Neural cell (in vitro differentiated cells): ENCODE results near the gene DCDC1. TPM values are rescaled to one million over a fixed set of nuclear protein-coding genes. Genes with fewer than 3 reads are reported as not detected.

Source experiments
- H2AFZ ChIP-seq: fragments of 200-600, 300-800 bp; sonication (generic), shearing (Covaris generic); 2 replicates; pipeline ENCODE4 v1.6.0; 2014; ENCODE audit warnings: low read depth, mild to moderate bottlenecking, antibody characterized with exemption, low read length, moderate library complexity
- H3F3A ChIP-seq: fragments of 200-600 bp; shearing (Covaris generic); 2 replicates; pipeline ENCODE4 v1.6.1; 2016; ENCODE audit warnings: mild to moderate bottlenecking, moderate library complexity, mixed read lengths, antibody characterized with exemption, low read length; ENCODE audit not compliant: insufficient read depth, poor library complexity, severe bottlenecking
- H3K27ac ChIP-seq: fragments of 200-600, 300-800 bp; sonication (generic), shearing (Covaris generic); 2 replicates; pipeline ENCODE4 v1.5.1; 2014; ENCODE audit warnings: mild to moderate bottlenecking, low read length, moderate library complexity
- H3K27me3 ChIP-seq: fragments of 300-800, 200-600 bp; sonication (generic), shearing (Covaris generic); 2 replicates; pipeline ENCODE4 v1.6.0; 2014; ENCODE audit warnings: mild to moderate bottlenecking, low read depth, low read length, moderate library complexity; ENCODE audit not compliant: insufficient read depth
- H3K36me3 ChIP-seq: fragments of 300-800, 200-600 bp; sonication (generic), shearing (Covaris generic); 2 replicates; pipeline ENCODE4 v1.5.1; 2014; ENCODE audit warnings: mild to moderate bottlenecking, antibody characterized with exemption, low read length, moderate library complexity; ENCODE audit not compliant: insufficient read depth
- H3K4me2 ChIP-seq: fragments of 300-800, 200-600 bp; sonication (generic), shearing (Covaris generic); 2 replicates; pipeline ENCODE4 v1.6.0; 2014; ENCODE audit warnings: mild to moderate bottlenecking, low read length
- H3K4me3 ChIP-seq: fragments of 300-800, 200-600 bp; sonication (generic), shearing (Covaris generic); 2 replicates; pipeline ENCODE4 v1.5.1; 2014; ENCODE audit warnings: mild to moderate bottlenecking, low read length, moderate library complexity
- H3K79me2 ChIP-seq: fragments of 200-600 bp; shearing (Covaris generic); replicated peaks from 2 replicates; pipeline ENCODE4 v1.6.0; 2014; ENCODE audit warnings: mild to moderate bottlenecking, low read length, moderate library complexity; ENCODE audit not compliant: insufficient read depth
- H3K9ac ChIP-seq: fragments of 300-800, 200-600 bp; sonication (generic), shearing (Covaris generic); 2 replicates; pipeline ENCODE4 v1.6.1; 2016; ENCODE audit warnings: mild to moderate bottlenecking, low read length, mixed read lengths
- H3K9me2 ChIP-seq: fragments of 200-600 bp; shearing (Covaris generic); 2 replicates; pipeline ENCODE4 v1.6.1; 2016; ENCODE audit warnings: mild to moderate bottlenecking, low read length, mixed read lengths; ENCODE audit not compliant: insufficient read depth
- H3K9me3 ChIP-seq: fragments of 200-600, 300-800 bp; sonication (generic), shearing (Covaris generic); 2 replicates; pipeline ENCODE4 v1.6.1; 2016; ENCODE audit warnings: mild to moderate bottlenecking, mixed run types, low read length, moderate library complexity, mixed read lengths
- H4K20me1 ChIP-seq: fragments of 200-600 bp; shearing (Covaris generic); 2 replicates; pipeline ENCODE4 v1.6.1; 2016; ENCODE audit warnings: mild to moderate bottlenecking, mixed run types; ENCODE audit not compliant: insufficient read depth
- EP300 ChIP-seq: fragments of 450-650 bp; conservative IDR thresholded peaks from 2 replicates; pipeline ENCODE4 v1.6.1; 2014; ENCODE audit warnings: antibody characterized with exemption, mild to moderate bottlenecking, moderate library complexity; ENCODE audit not compliant: poor library complexity, severe bottlenecking
- EZH2 ChIP-seq: fragments of 200-600, 300-800 bp; shearing (Covaris generic), sonication (generic); IDR thresholded peaks from 2 replicates; pipeline ENCODE4 v1.6.1; 2014; ENCODE audit warnings: antibody characterized with exemption, low read length, borderline replicate concordance, mild to moderate bottlenecking; ENCODE audit not compliant: insufficient read depth, poor library complexity, severe bottlenecking
- MXI1 ChIP-seq: fragments of 450-650 bp; conservative IDR thresholded peaks from 2 replicates; pipeline ENCODE4 v1.6.1; 2014; ENCODE audit warnings: antibody characterized with exemption, mild to moderate bottlenecking; ENCODE audit not compliant: poor library complexity, severe bottlenecking
- POLR2AphosphoS5 ChIP-seq: IDR thresholded peaks from 2 replicates; pipeline ENCODE4 v1.6.1; 2012
- RAD21 ChIP-seq: fragments of 450-650 bp; conservative IDR thresholded peaks from 2 replicates; pipeline ENCODE4 v1.6.1; 2014; ENCODE audit warnings: antibody characterized with exemption, mild to moderate bottlenecking, moderate library complexity
- REST ChIP-seq: IDR thresholded peaks from 2 replicates; pipeline ENCODE4 v1.6.1; 2012; ENCODE audit warnings: borderline replicate concordance
- SMC3 ChIP-seq: fragments of 450-650 bp; conservative IDR thresholded peaks from 2 replicates; pipeline ENCODE4 v1.6.1; 2014; ENCODE audit warnings: antibody characterized with exemption, mild to moderate bottlenecking, moderate library complexity; ENCODE audit not compliant: poor library complexity
- TAF1 ChIP-seq: IDR thresholded peaks from 2 replicates; pipeline ENCODE4 v1.6.1; 2012; ENCODE audit warnings: low read depth
- polyA plus RNA-seq: library from polyadenylated mRNA; depleted of rRNA; stranded (reverse); fragments of >200 nt; gene quantifications from 2 replicates; pipeline ENCODE4 v1.2.3, GENCODE V29; 2014
- TF ChIP-seq, protein P1 (sequence below): fragments of 450-650 bp; IDR thresholded peaks from 2 replicates; pipeline ENCODE4 v1.5.1; 2014; ENCODE audit warnings: antibody characterized with exemption, mild to moderate bottlenecking, moderate library complexity; ENCODE audit not compliant: poor library complexity, severe bottlenecking

The DCDC1 gene
- polyA plus RNA-seq, 1 donor from 2014 or later, result 5.0 TPM

- Histone ChIP-seq H3F3A (no peaks in the 10 kb centered on the region), H3K9ac (no peak overlapping the region), H3K27me3 (no peaks in the 10 kb centered on the region), H4K20me1 (no peaks in the 10 kb centered on the region), H3K4me3 (no peak overlapping the region), H3K27ac (no peak overlapping the region), H3K79me2 (no peaks in the 10 kb centered on the region), H2AFZ (no peak overlapping the region), H3K9me2 (no peaks in the 10 kb centered on the region), H3K36me3 (no peaks in the 10 kb centered on the region), H3K4me2 (no peak overlapping the region), H3K9me3 (peaks cover 5% of the 10 kb centered on the region)
- peak; percentile 86 for TF ChIP-seq RAD21
- TF ChIP-seq, protein P1, sequence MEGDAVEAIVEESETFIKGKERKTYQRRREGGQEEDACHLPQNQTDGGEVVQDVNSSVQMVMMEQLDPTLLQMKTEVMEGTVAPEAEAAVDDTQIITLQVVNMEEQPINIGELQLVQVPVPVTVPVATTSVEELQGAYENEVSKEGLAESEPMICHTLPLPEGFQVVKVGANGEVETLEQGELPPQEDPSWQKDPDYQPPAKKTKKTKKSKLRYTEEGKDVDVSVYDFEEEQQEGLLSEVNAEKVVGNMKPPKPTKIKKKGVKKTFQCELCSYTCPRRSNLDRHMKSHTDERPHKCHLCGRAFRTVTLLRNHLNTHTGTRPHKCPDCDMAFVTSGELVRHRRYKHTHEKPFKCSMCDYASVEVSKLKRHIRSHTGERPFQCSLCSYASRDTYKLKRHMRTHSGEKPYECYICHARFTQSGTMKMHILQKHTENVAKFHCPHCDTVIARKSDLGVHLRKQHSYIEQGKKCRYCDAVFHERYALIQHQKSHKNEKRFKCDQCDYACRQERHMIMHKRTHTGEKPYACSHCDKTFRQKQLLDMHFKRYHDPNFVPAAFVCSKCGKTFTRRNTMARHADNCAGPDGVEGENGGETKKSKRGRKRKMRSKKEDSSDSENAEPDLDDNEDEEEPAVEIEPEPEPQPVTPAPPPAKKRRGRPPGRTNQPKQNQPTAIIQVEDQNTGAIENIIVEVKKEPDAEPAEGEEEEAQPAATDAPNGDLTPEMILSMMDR, result peak; percentile 81
- TF ChIP-seq POLR2AphosphoS5, result no peak
- peak; percentile 85 for TF ChIP-seq SMC3
- no peak for TF ChIP-seq EP300
Observed at GRCh38 chr11:31397239-31397834, 27.8 kb upstream of the DCDC1 start.

- H3K9ac ChIP-seq, result no peak overlapping the region
- no peaks in the 10 kb centered on the region for H3K9me3 ChIP-seq
- H3F3A ChIP-seq, result no peaks in the 10 kb centered on the region
- H3K4me2 ChIP-seq, result no peak overlapping the region
- no peaks in the 10 kb centered on the region for H3K9me2 ChIP-seq
- H4K20me1 ChIP-seq, result no peaks in the 10 kb centered on the region
- no peak for TF ChIP-seq SMC3
- TF ChIP-seq EZH2, result no peak
- TF ChIP-seq TAF1, result no peak
- TF ChIP-seq REST, result no peak
- no peak for TF ChIP-seq MXI1
- no peak for TF ChIP-seq RAD21
- TF ChIP-seq EP300, result no peak
- TF ChIP-seq POLR2AphosphoS5, result no peak
- TF ChIP-seq, protein P1, result no peak
- no peaks in the 10 kb centered on the region for H3K27me3 ChIP-seq
- H3K36me3 ChIP-seq, result no peaks in the 10 kb centered on the region
- H2AFZ ChIP-seq, result no peak overlapping the region
- H3K27ac ChIP-seq, result no peak overlapping the region
- no peaks in the 10 kb centered on the region for H3K79me2 ChIP-seq
- no peak overlapping the region for H3K4me3 ChIP-seq
Observed at GRCh38 chr11:31387379-31387778, 17.8 kb upstream of the DCDC1 start.
